Erythroblast (primary cell): ENCODE measurements around the gene OR2W3.

Experiments
- DNase-seq, 2 experiments: peaks; one replicate each; lab custom pipeline; 2025; lab: John Stamatoyannopoulos, UW
- GATA1 ChIP-seq: IDR thresholded peaks from 2 replicates; pipeline ENCODE4 v1.6.1; 2011; ENCODE audit warnings: low read depth, mild to moderate bottlenecking, control low read depth, low read length, moderate library complexity
- POLR2A ChIP-seq: IDR thresholded peaks from 2 replicates; pipeline ENCODE4 v1.6.1; 2011; ENCODE audit warnings: mild to moderate bottlenecking, low read length

OR2W3 gene

DNA sequence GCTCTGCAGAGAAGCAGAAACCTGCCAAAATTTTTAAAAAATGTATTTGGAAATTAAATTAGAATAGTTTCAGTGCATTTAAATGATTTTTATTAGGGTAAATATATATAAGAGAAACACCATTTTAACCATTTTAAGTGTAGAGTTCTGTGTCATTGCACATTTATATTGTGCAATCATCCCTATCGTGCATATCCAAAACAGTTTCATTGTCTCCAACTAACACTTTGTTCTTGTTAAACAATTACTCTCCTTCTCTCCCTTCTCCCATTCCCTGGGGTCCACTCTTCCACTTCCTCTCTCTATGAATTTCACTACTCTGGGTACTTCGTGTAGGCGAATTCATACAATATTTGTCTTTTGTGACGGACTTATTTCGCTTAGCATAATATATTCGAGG, 47.2 kb downstream of the OR2W3 start:
- TF ChIP-seq POLR2A = no peak
- no peak for TF ChIP-seq GATA1

More for the DNA sequence above, 47.2 kb downstream of the OR2W3 start:
- no peak for DNase-seq
